Neural cell (in vitro differentiated cells): Measurements from ENCODE around the gene LAMB4. TPM values are rescaled to one million over a fixed set of nuclear protein-coding genes. Genes with fewer than 3 reads are reported as not detected.

Experiments used
- H2AFZ ChIP-seq: fragments of 200-600, 300-800 bp; sonication (generic), shearing (Covaris generic); 2 replicates; pipeline ENCODE4 v1.6.0; 2014; ENCODE audit warnings: low read depth, mild to moderate bottlenecking, antibody characterized with exemption, low read length, moderate library complexity
- H3F3A ChIP-seq: fragments of 200-600 bp; shearing (Covaris generic); 2 replicates; pipeline ENCODE4 v1.6.1; 2016; ENCODE audit warnings: mild to moderate bottlenecking, moderate library complexity, mixed read lengths, antibody characterized with exemption, low read length; ENCODE audit not compliant: insufficient read depth, poor library complexity, severe bottlenecking
- H3K27ac ChIP-seq: fragments of 200-600, 300-800 bp; sonication (generic), shearing (Covaris generic); 2 replicates; pipeline ENCODE4 v1.5.1; 2014; ENCODE audit warnings: mild to moderate bottlenecking, low read length, moderate library complexity
- H3K27me3 ChIP-seq: fragments of 300-800, 200-600 bp; sonication (generic), shearing (Covaris generic); 2 replicates; pipeline ENCODE4 v1.6.0; 2014; ENCODE audit warnings: mild to moderate bottlenecking, low read depth, low read length, moderate library complexity; ENCODE audit not compliant: insufficient read depth
- H3K36me3 ChIP-seq: fragments of 300-800, 200-600 bp; sonication (generic), shearing (Covaris generic); 2 replicates; pipeline ENCODE4 v1.5.1; 2014; ENCODE audit warnings: mild to moderate bottlenecking, antibody characterized with exemption, low read length, moderate library complexity; ENCODE audit not compliant: insufficient read depth
- H3K4me2 ChIP-seq: fragments of 300-800, 200-600 bp; sonication (generic), shearing (Covaris generic); 2 replicates; pipeline ENCODE4 v1.6.0; 2014; ENCODE audit warnings: mild to moderate bottlenecking, low read length
- H3K4me3 ChIP-seq: fragments of 300-800, 200-600 bp; sonication (generic), shearing (Covaris generic); 2 replicates; pipeline ENCODE4 v1.5.1; 2014; ENCODE audit warnings: mild to moderate bottlenecking, low read length, moderate library complexity
- H3K79me2 ChIP-seq: fragments of 200-600 bp; shearing (Covaris generic); replicated peaks from 2 replicates; pipeline ENCODE4 v1.6.0; 2014; ENCODE audit warnings: mild to moderate bottlenecking, low read length, moderate library complexity; ENCODE audit not compliant: insufficient read depth
- H3K9ac ChIP-seq: fragments of 300-800, 200-600 bp; sonication (generic), shearing (Covaris generic); 2 replicates; pipeline ENCODE4 v1.6.1; 2016; ENCODE audit warnings: mild to moderate bottlenecking, low read length, mixed read lengths
- H3K9me2 ChIP-seq: fragments of 200-600 bp; shearing (Covaris generic); 2 replicates; pipeline ENCODE4 v1.6.1; 2016; ENCODE audit warnings: mild to moderate bottlenecking, low read length, mixed read lengths; ENCODE audit not compliant: insufficient read depth
- H3K9me3 ChIP-seq: fragments of 200-600, 300-800 bp; sonication (generic), shearing (Covaris generic); 2 replicates; pipeline ENCODE4 v1.6.1; 2016; ENCODE audit warnings: mild to moderate bottlenecking, mixed run types, low read length, moderate library complexity, mixed read lengths
- H4K20me1 ChIP-seq: fragments of 200-600 bp; shearing (Covaris generic); 2 replicates; pipeline ENCODE4 v1.6.1; 2016; ENCODE audit warnings: mild to moderate bottlenecking, mixed run types; ENCODE audit not compliant: insufficient read depth
- EP300 ChIP-seq: fragments of 450-650 bp; conservative IDR thresholded peaks from 2 replicates; pipeline ENCODE4 v1.6.1; 2014; ENCODE audit warnings: antibody characterized with exemption, mild to moderate bottlenecking, moderate library complexity; ENCODE audit not compliant: poor library complexity, severe bottlenecking
- EZH2 ChIP-seq: fragments of 200-600, 300-800 bp; shearing (Covaris generic), sonication (generic); IDR thresholded peaks from 2 replicates; pipeline ENCODE4 v1.6.1; 2014; ENCODE audit warnings: antibody characterized with exemption, low read length, borderline replicate concordance, mild to moderate bottlenecking; ENCODE audit not compliant: insufficient read depth, poor library complexity, severe bottlenecking
- MXI1 ChIP-seq: fragments of 450-650 bp; conservative IDR thresholded peaks from 2 replicates; pipeline ENCODE4 v1.6.1; 2014; ENCODE audit warnings: antibody characterized with exemption, mild to moderate bottlenecking; ENCODE audit not compliant: poor library complexity, severe bottlenecking
- POLR2AphosphoS5 ChIP-seq: IDR thresholded peaks from 2 replicates; pipeline ENCODE4 v1.6.1; 2012
- RAD21 ChIP-seq: fragments of 450-650 bp; conservative IDR thresholded peaks from 2 replicates; pipeline ENCODE4 v1.6.1; 2014; ENCODE audit warnings: antibody characterized with exemption, mild to moderate bottlenecking, moderate library complexity
- SMC3 ChIP-seq: fragments of 450-650 bp; conservative IDR thresholded peaks from 2 replicates; pipeline ENCODE4 v1.6.1; 2014; ENCODE audit warnings: antibody characterized with exemption, mild to moderate bottlenecking, moderate library complexity; ENCODE audit not compliant: poor library complexity
- TAF1 ChIP-seq: IDR thresholded peaks from 2 replicates; pipeline ENCODE4 v1.6.1; 2012; ENCODE audit warnings: low read depth
- polyA plus RNA-seq: library from polyadenylated mRNA; depleted of rRNA; stranded (reverse); fragments of >200 nt; gene quantifications from 2 replicates; pipeline ENCODE4 v1.2.3, GENCODE V29; 2014
- TF ChIP-seq, protein P1 (sequence below): IDR thresholded peaks from 2 replicates; pipeline ENCODE4 v1.6.1; 2012; ENCODE audit warnings: borderline replicate concordance
- TF ChIP-seq, protein P2 (sequence below): fragments of 450-650 bp; IDR thresholded peaks from 2 replicates; pipeline ENCODE4 v1.5.1; 2014; ENCODE audit warnings: antibody characterized with exemption, mild to moderate bottlenecking, moderate library complexity; ENCODE audit not compliant: poor library complexity, severe bottlenecking

LAMB4 gene
- polyA plus RNA-seq, 1 donor from 2014 or later = 0.16 TPM

DNA sequence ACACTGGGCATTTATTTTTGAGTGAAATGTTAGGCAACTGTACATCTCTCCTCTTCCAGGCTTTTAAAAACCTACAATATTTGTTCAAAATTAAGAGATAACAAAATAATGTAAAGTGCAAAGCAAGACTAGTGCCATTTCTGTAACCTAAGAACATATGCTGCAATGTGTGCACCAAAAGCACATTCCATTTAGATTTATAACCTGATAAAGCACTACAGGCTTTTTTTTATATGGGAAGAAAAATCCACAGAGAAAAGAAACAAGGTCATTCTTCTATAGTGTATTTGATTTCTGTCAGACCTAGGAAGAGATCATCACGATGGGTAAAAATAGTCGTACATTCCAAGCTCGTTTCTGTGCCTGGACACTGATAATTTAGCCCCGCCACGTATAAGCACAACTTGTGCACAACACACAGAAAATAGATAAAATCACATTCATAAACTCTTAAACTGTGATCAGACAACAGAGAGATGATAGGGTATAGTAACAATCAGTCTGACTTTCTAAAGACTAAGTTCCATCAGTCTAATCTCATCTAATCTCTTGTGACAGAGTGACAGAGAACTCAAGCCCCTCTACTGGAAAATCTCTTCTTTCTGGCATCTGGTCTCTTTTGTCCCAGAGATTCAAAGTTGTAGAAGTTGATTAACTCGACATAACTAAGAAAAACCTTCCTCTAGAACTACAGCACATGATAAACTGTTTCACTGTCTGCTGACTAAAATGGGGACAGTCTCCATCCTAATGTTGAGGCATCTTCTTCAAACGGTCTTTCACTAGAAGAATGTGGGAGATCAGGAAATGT lies 133.9 kb downstream of the LAMB4 start:
- Histone ChIP-seq H3F3A (no peaks in the 10 kb centered on the region), H3K79me2 (no peaks in the 10 kb centered on the region), H3K27me3 (peaks cover 12% of the 10 kb centered on the region), H4K20me1 (no peaks in the 10 kb centered on the region), H3K9ac (no peak overlapping the region), H3K36me3 (no peaks in the 10 kb centered on the region), H3K9me2 (no peaks in the 10 kb centered on the region), H3K4me2 (no peak overlapping the region), H3K4me3 (no peak overlapping the region), H2AFZ (no peak overlapping the region), H3K27ac (no peak overlapping the region), H3K9me3 (no peaks in the 10 kb centered on the region)
- TF ChIP-seq EZH2 (no peak), POLR2AphosphoS5 (no peak), SMC3 (no peak), RAD21 (no peak), MXI1 (no peak), EP300 (no peak), TAF1 (no peak)
- TF ChIP-seq, protein P1, sequence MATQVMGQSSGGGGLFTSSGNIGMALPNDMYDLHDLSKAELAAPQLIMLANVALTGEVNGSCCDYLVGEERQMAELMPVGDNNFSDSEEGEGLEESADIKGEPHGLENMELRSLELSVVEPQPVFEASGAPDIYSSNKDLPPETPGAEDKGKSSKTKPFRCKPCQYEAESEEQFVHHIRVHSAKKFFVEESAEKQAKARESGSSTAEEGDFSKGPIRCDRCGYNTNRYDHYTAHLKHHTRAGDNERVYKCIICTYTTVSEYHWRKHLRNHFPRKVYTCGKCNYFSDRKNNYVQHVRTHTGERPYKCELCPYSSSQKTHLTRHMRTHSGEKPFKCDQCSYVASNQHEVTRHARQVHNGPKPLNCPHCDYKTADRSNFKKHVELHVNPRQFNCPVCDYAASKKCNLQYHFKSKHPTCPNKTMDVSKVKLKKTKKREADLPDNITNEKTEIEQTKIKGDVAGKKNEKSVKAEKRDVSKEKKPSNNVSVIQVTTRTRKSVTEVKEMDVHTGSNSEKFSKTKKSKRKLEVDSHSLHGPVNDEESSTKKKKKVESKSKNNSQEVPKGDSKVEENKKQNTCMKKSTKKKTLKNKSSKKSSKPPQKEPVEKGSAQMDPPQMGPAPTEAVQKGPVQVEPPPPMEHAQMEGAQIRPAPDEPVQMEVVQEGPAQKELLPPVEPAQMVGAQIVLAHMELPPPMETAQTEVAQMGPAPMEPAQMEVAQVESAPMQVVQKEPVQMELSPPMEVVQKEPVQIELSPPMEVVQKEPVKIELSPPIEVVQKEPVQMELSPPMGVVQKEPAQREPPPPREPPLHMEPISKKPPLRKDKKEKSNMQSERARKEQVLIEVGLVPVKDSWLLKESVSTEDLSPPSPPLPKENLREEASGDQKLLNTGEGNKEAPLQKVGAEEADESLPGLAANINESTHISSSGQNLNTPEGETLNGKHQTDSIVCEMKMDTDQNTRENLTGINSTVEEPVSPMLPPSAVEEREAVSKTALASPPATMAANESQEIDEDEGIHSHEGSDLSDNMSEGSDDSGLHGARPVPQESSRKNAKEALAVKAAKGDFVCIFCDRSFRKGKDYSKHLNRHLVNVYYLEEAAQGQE = no peak
- TF ChIP-seq, protein P2, sequence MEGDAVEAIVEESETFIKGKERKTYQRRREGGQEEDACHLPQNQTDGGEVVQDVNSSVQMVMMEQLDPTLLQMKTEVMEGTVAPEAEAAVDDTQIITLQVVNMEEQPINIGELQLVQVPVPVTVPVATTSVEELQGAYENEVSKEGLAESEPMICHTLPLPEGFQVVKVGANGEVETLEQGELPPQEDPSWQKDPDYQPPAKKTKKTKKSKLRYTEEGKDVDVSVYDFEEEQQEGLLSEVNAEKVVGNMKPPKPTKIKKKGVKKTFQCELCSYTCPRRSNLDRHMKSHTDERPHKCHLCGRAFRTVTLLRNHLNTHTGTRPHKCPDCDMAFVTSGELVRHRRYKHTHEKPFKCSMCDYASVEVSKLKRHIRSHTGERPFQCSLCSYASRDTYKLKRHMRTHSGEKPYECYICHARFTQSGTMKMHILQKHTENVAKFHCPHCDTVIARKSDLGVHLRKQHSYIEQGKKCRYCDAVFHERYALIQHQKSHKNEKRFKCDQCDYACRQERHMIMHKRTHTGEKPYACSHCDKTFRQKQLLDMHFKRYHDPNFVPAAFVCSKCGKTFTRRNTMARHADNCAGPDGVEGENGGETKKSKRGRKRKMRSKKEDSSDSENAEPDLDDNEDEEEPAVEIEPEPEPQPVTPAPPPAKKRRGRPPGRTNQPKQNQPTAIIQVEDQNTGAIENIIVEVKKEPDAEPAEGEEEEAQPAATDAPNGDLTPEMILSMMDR = no peak

DNA sequence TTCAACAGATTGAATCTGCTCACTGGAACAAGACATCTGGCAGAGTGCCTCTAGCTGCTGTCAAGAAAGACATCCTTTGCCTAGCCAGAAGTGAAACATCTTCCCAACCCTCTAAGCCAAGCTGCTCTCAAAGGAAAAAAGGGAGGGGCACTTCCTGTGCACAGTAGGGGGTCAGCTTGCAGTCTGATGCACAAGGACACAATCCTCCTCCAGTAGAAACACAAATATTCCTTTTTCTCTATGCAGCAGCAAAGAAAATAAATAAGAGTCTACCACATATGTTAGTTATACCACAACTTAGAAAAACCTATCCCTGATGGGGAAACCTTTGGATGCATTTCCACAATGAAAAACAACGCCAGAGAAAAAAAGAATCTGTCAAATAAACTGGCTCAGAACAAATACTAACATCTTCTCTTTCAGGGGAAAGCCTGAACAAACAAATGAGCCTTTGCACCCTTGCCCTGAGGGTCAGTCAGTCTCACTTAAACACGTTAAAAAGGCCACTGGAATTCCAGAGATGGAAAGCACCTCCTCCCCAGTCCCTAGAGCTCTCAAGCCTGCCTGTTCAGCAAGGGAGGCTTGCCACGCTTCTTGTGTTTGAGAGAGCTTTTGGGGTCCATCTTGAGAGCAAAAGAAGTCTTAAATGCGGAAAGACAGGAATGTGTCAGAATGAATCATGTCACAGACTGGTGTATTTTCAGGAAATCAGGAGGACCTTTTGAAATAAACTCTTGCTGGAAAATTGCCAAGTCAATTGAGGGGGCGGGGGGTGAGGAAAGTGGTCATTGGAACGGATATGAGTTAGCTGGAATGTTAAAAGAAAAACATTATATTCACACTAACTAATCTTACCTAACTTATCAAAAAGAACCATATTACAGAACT lies 134.7 kb downstream of the LAMB4 start:
- no peak overlapping the region for H3K9ac ChIP-seq
- no peak overlapping the region for H2AFZ ChIP-seq
- H4K20me1 ChIP-seq = no peaks in the 10 kb centered on the region
- no peaks in the 10 kb centered on the region for H3K79me2 ChIP-seq
- no peaks in the 10 kb centered on the region for H3F3A ChIP-seq
- H3K4me2 ChIP-seq = no peak overlapping the region
- H3K27ac ChIP-seq = no peak overlapping the region
- H3K4me3 ChIP-seq = no peak overlapping the region
- TF ChIP-seq, protein P2 = no peak
- TF ChIP-seq EP300 (no peak), TAF1 (no peak), MXI1 (no peak), SMC3 (no peak), RAD21 (no peak), POLR2AphosphoS5 (no peak), EZH2 (no peak)
- TF ChIP-seq, protein P1 = no peak
- no peaks in the 10 kb centered on the region for H3K36me3 ChIP-seq
- no peaks in the 10 kb centered on the region for H3K9me2 ChIP-seq
- no peaks in the 10 kb centered on the region for H3K9me3 ChIP-seq
- peaks cover 7% of the 10 kb centered on the region for H3K27me3 ChIP-seq
